HEK293T (cell line): Measurements from ENCODE around the gene CENPV.

Experiments used
- CTCF ChIA-PET: fragments of 350-600 bp; formaldehyde crosslinking; extraction: SDS; loops from one replicate; lab custom pipeline; 2021; ENCODE audit warnings: antibody characterized with exemption, inconsistent platforms; lab: Yijun Ruan, JAX
- POLR2A ChIA-PET: fragments of 350-600 bp; formaldehyde crosslinking; extraction: SDS; loops from one replicate; lab custom pipeline; 2020; ENCODE audit warnings: antibody characterized with exemption, inconsistent platforms; lab: Yijun Ruan, JAX
- DNase-seq: peaks from one replicate; pipeline ENCODE4 v3.0.0; 2012; ENCODE audit warnings: mixed read lengths; ENCODE audit errors: extremely low spot score
- ARNT ChIP-seq: fragments of 450-650 bp; IDR thresholded peaks from 2 replicates; pipeline ENCODE4 v1.6.1; 2017; ENCODE audit warnings: mild to moderate bottlenecking
- BHLHE40 ChIP-seq: fragments of 450-650 bp; IDR thresholded peaks from 2 replicates; pipeline ENCODE4 v1.6.1; 2016; ENCODE audit warnings: mild to moderate bottlenecking, moderate library complexity, borderline replicate concordance
- CTBP1 ChIP-seq: fragments of 450-650 bp; IDR thresholded peaks from 2 replicates; pipeline ENCODE4 v1.6.1; 2016; ENCODE audit warnings: borderline replicate concordance
- ELF4 ChIP-seq: fragments of 450-650 bp; IDR thresholded peaks from 2 replicates; pipeline ENCODE4 v1.6.1; 2017; ENCODE audit warnings: antibody characterized with exemption
- FOXA1 ChIP-seq: fragments of 450-650 bp; IDR thresholded peaks from 2 replicates; pipeline ENCODE4 v1.6.1; 2016; ENCODE audit warnings: mild to moderate bottlenecking
- FOXK2 ChIP-seq: fragments of 450-650 bp; IDR thresholded peaks from 2 replicates; pipeline ENCODE4 v1.6.1; 2016; ENCODE audit warnings: mild to moderate bottlenecking
- FOXM1 ChIP-seq: fragments of 450-650 bp; IDR thresholded peaks from 2 replicates; pipeline ENCODE4 v1.6.1; 2017; ENCODE audit warnings: mild to moderate bottlenecking, borderline replicate concordance
- HDGF ChIP-seq: fragments of 450-650 bp; IDR thresholded peaks from 2 replicates; pipeline ENCODE4 v1.6.1; 2017; ENCODE audit warnings: antibody characterized with exemption, borderline replicate concordance
- L3MBTL2 ChIP-seq: fragments of 450-650 bp; conservative IDR thresholded peaks from 2 replicates; pipeline ENCODE4 v1.6.1; 2016; ENCODE audit warnings: mild to moderate bottlenecking
- LEF1 ChIP-seq: fragments of 450-650 bp; IDR thresholded peaks from 2 replicates; pipeline ENCODE4 v1.6.1; 2017; ENCODE audit warnings: mild to moderate bottlenecking, borderline replicate concordance
- NFRKB ChIP-seq: fragments of 450-650 bp; IDR thresholded peaks from 2 replicates; pipeline ENCODE4 v1.6.1; 2016; ENCODE audit warnings: mild to moderate bottlenecking, moderate library complexity
- SP1 ChIP-seq: fragments of 450-650 bp; IDR thresholded peaks from 2 replicates; pipeline ENCODE4 v1.6.1; 2017
- SUZ12 ChIP-seq: fragments of 450-650 bp; IDR thresholded peaks from 2 replicates; pipeline ENCODE4 v1.6.1; 2016; ENCODE audit warnings: mild to moderate bottlenecking
- TARDBP ChIP-seq: fragments of 450-650 bp; IDR thresholded peaks from 2 replicates; pipeline ENCODE4 v1.6.1; 2016
- ZNF384 ChIP-seq: fragments of 450-650 bp; IDR thresholded peaks from 2 replicates; pipeline ENCODE4 v1.6.1; 2016
- TF ChIP-seq, protein P1 (sequence below): fragments of 450-650 bp; IDR thresholded peaks from 2 replicates; pipeline ENCODE4 v1.6.1; 2016

The CENPV gene

GRCh38 chr17:16328997-16329396, 24.3 kb downstream of the CENPV start:
- POLR2A ChIA-PET: no interaction called here
- CTCF ChIA-PET: no interaction called here
- peak; percentile 30 for DNase-seq
- TF ChIP-seq ELF4 (no peak), FOXM1 (no peak), FOXA1 (no peak), CTBP1 (no peak), FOXK2 (no peak), HDGF (no peak), TARDBP (no peak), SP1 (no peak), ZNF384 (no peak), BHLHE40 (no peak), NFRKB (no peak), ARNT (no peak), LEF1 (no peak), L3MBTL2 (no peak), SUZ12 (no peak)
- TF ChIP-seq, protein P1, sequence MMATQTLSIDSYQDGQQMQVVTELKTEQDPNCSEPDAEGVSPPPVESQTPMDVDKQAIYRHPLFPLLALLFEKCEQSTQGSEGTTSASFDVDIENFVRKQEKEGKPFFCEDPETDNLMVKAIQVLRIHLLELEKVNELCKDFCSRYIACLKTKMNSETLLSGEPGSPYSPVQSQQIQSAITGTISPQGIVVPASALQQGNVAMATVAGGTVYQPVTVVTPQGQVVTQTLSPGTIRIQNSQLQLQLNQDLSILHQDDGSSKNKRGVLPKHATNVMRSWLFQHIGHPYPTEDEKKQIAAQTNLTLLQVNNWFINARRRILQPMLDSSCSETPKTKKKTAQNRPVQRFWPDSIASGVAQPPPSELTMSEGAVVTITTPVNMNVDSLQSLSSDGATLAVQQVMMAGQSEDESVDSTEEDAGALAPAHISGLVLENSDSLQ: no peak

GRCh38 chr17:16327018-16327417, 26.3 kb downstream of the CENPV start:
- TF ChIP-seq, protein P1: no peak
- no peak for TF ChIP-seq LEF1
- CTCF ChIA-PET: no interaction called here
- POLR2A ChIA-PET: interaction anchor here (0.6 kb wide), 1 partner anchor 32 kb away, joined by 3 read pairs; no protein-coding TSS in a partner anchor
- no peak for DNase-seq

GRCh38 chr17:16325964-16326363, 27.3 kb downstream of the CENPV start:
- POLR2A ChIA-PET: no interaction called here
- TF ChIP-seq FOXA1: no peak
- no peak for TF ChIP-seq LEF1
- CTCF ChIA-PET: interaction anchor here (1.2 to 1.8 kb wide), 2 partner anchors 21 to 26 kb away, joined by 5 read pairs; no protein-coding TSS in a partner anchor
- DNase-seq: no peak

DNA sequence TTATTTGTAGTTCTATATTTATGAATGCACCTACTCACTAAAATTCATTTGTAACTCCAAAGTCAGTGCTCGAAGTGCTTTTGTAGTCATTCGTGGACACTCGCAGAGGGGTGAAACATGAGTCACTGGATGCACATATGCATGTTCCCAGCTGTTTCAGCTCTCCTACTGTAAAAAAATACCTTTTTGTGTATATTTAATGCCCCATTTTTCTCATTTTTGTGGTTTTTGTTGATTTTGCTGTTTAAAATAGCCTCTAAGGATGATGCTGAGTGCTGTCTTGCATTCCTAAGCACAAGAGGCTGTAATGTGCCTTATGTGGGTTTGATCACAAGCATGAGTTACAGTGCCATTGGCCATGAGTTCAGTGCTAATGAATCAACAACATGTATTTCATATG, 30.6 kb downstream of the CENPV start:
- CTCF ChIA-PET: no interaction called here
- no peak for DNase-seq
- POLR2A ChIA-PET: no interaction called here
- no peak for TF ChIP-seq FOXA1
- no peak for TF ChIP-seq BHLHE40
- TF ChIP-seq, protein P1: no peak
- TF ChIP-seq FOXK2: no peak
- TF ChIP-seq TARDBP: no peak
- no peak for TF ChIP-seq CTBP1
- TF ChIP-seq L3MBTL2: no peak
- no peak for TF ChIP-seq ARNT
- TF ChIP-seq NFRKB: no peak
- no peak for TF ChIP-seq SUZ12
- no peak for TF ChIP-seq LEF1
- no peak for TF ChIP-seq ZNF384
- TF ChIP-seq FOXM1: no peak
- no peak for TF ChIP-seq SP1
- TF ChIP-seq HDGF: no peak
- TF ChIP-seq ELF4: no peak

- TF ChIP-seq TARDBP (no peak), L3MBTL2 (no peak), ARNT (no peak), HDGF (no peak), SUZ12 (no peak), FOXA1 (no peak), ELF4 (no peak)
- no peak for DNase-seq
- ChIA-PET POLR2A (interaction anchor here (1.6 kb wide), 1 partner anchor 33 kb away, joined by 6 read pairs; the partner anchor contains the start of gene CENPV), CTCF (no interaction called here)
Measured at GRCh38 chr17:16319969-16320368, 33.3 kb downstream of the CENPV start.

- no peak for DNase-seq
- POLR2A ChIA-PET: no interaction called here
- no peak for TF ChIP-seq FOXM1
- CTCF ChIA-PET: interaction anchor here (0.7 kb wide), 1 partner anchor 9 kb away, joined by 3 read pairs; no protein-coding TSS in a partner anchor
Measured at GRCh38 chr17:16314859-16315258, 38.4 kb downstream of the CENPV start.

- DNase-seq: no peak
- TF ChIP-seq FOXK2: no peak
- TF ChIP-seq CTBP1: no peak
- TF ChIP-seq TARDBP: no peak
- TF ChIP-seq L3MBTL2: no peak
- TF ChIP-seq FOXA1: no peak
- TF ChIP-seq BHLHE40: no peak
- ChIA-PET POLR2A (interaction anchor here (1.1 to 1.4 kb wide), 2 partner anchors 16 to 39 kb away, joined by 3 to 4 read pairs; partner anchors contain the start of gene CENPV), CTCF (no interaction called here)
Measured at GRCh38 chr17:16314189-16314588, 39.1 kb downstream of the CENPV start.
